GM23248 (cell line): Measurements from ENCODE around the gene NCOA4. TPM values are rescaled to one million over a fixed set of nuclear protein-coding genes. Genes with fewer than 3 reads are reported as not detected.
"Not testable (repeated sequence)": the region's sequence is repeated elsewhere in the genome, so short reads cannot be mapped to it uniquely, and the experiment has no call there.

Experiments used
- DNase-seq: peaks from one replicate; pipeline ENCODE4 v3.0.0-alpha.2; 2015
- H2AFZ ChIP-seq: fragments of 200-600 bp; sonication (generic); 2 replicates; pipeline ENCODE4 v1.6.1; 2016; ENCODE audit warnings: antibody characterized with exemption
- H3F3A ChIP-seq: fragments of 200-600 bp; sonication (generic); 2 replicates; pipeline ENCODE4 v1.6.1; 2016; ENCODE audit warnings: mild to moderate bottlenecking, antibody characterized with exemption, mixed run types; ENCODE audit not compliant: insufficient read depth
- H3K27ac ChIP-seq: fragments of 200-600 bp; sonication (generic); 2 replicates; pipeline ENCODE4 v1.5.1; 2016; ENCODE audit warnings: mild to moderate bottlenecking
- H3K27me3 ChIP-seq: fragments of 200-600 bp; sonication (generic); replicated peaks from 2 replicates; pipeline ENCODE4 v1.6.1; 2016; ENCODE audit warnings: mild to moderate bottlenecking; ENCODE audit not compliant: insufficient read depth
- H3K36me3 ChIP-seq: fragments of 200-600 bp; sonication (generic); 2 replicates; pipeline ENCODE4 v1.6.1; 2016; ENCODE audit warnings: low read depth, mild to moderate bottlenecking
- H3K4me1 ChIP-seq: fragments of 200-600 bp; sonication (generic); 2 replicates; pipeline ENCODE4 v1.6.1; 2016; ENCODE audit warnings: mild to moderate bottlenecking; ENCODE audit not compliant: insufficient read depth
- H3K4me2 ChIP-seq: fragments of 200-600 bp; sonication (generic); one replicate; pipeline ENCODE4 v1.6.1; 2016; ENCODE audit warnings: mild to moderate bottlenecking; ENCODE audit not compliant: unreplicated experiment
- H3K4me3 ChIP-seq: fragments of 200-600 bp; sonication (generic); 2 replicates; pipeline ENCODE4 v1.5.1; 2016; ENCODE audit warnings: mild to moderate bottlenecking
- H3K79me2 ChIP-seq: fragments of 200-600 bp; sonication (generic); 2 replicates; pipeline ENCODE4 v1.6.1; 2016; ENCODE audit warnings: mild to moderate bottlenecking; ENCODE audit not compliant: insufficient read depth
- H3K9ac ChIP-seq: fragments of 200-600 bp; sonication (generic); 2 replicates; pipeline ENCODE4 v1.6.1; 2016; ENCODE audit warnings: mild to moderate bottlenecking
- H3K9me2 ChIP-seq: fragments of 200-600 bp; sonication (generic); 2 replicates; pipeline ENCODE4 v1.6.1; 2016; ENCODE audit warnings: mixed run types, mild to moderate bottlenecking, moderate library complexity; ENCODE audit not compliant: insufficient read depth
- H3K9me3 ChIP-seq: fragments of 200-600 bp; sonication (generic); one replicate; pipeline ENCODE4 v1.6.1; 2017; ENCODE audit warnings: low read depth
- H4K20me1 ChIP-seq: fragments of 200-600 bp; sonication (generic); 2 replicates; pipeline ENCODE4 v1.6.0; 2016; ENCODE audit not compliant: insufficient read depth
- EZH2 ChIP-seq: fragments of 200-600 bp; sonication (generic); IDR thresholded peaks from 2 replicates; pipeline ENCODE4 v1.6.1; 2018; ENCODE audit warnings: antibody characterized with exemption, mild to moderate bottlenecking; ENCODE audit not compliant: insufficient read depth, poor library complexity, severe bottlenecking
- EZH2phosphoT487 ChIP-seq: fragments of 200-600 bp; sonication (generic); IDR thresholded peaks from 2 replicates; pipeline ENCODE4 v1.6.1; 2018; ENCODE audit warnings: antibody characterized with exemption, moderate library complexity, mild to moderate bottlenecking, low read depth; ENCODE audit not compliant: insufficient read depth
- WGBS, 2 experiments: methylation state at CpG; one replicate each; pipeline ENCODE4 v1.1.6; 2015 to 2017; ENCODE audit warnings: low lambda C conversion rate in 2 of 2, low coverage in 1 of 2; ENCODE audit errors: missing lambda C conversion rate in 2 of 2; 5-methylcytosine and 5-hydroxymethylcytosine counted together
- in situ Hi-C: fragments of 300-500 bp; cut with MboI; formaldehyde crosslinking; loops from 2 replicates; pipeline ENCODE4 v1.15.0; 2020
- polyA plus RNA-seq: library from polyadenylated mRNA; unstranded; fragments of >200 nt; fragmentation: Nextera tagmentation; extraction: Ambion mirVana; gene quantifications from 2 replicates; pipeline ENCODE4 v1.2.1, GENCODE V29; 2016
- total RNA-seq: library from RNA; depleted of rRNA; stranded (reverse); fragments of >200 nt; shearing (Covaris generic); gene quantifications from 2 replicates; pipeline ENCODE4 v1.2.3, GENCODE V29; 2014

The NCOA4 gene
- total and polyA plus RNA-seq, 2 experiments from 2014 or later, result 112 to 164 TPM

DNA sequence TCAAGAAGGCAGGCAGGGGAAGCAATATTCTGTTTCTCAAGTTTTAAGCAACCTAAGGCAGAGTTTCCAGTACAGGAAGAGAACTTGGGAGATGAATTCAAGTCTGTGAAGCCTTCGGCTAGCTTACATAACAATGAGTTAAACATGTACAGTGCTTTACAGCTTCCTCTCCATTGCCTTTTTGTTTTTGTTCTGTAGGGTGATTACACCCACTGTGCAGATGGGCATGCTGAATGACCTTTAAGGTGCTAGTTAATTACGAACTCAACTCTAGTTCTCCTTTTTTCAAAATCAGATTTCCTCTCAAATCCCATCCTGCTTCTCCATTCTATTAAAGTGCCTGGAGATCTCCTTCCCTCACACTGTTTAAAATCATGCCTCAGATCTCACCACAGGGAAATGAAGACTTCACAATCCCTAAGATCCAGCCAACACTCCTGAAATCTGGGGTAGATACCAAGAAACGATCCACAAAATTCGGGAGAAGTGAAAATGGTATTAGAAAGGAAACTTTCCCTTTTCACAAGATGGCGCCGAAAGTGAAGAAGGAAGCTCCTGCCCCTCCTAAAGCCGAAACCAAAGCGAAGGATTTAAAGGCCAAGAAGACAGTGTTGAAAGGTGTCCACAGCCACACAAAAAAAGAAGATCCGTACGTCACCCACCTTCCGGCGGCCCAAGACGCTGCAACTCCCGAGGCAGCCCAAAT is 32.5 kb upstream of the NCOA4 start:
- no peaks in the 10 kb centered on the region for H3K9me3 ChIP-seq
- H3K36me3 ChIP-seq, result no peaks in the 10 kb centered on the region
- no peaks in the 10 kb centered on the region for H3K79me2 ChIP-seq
- no peak overlapping the region for H3K4me2 ChIP-seq
- no peaks in the 10 kb centered on the region for H4K20me1 ChIP-seq
- H3K27me3 ChIP-seq, result no peaks in the 10 kb centered on the region; the same call in 1 of the 2 replicates
- no peaks in the 10 kb centered on the region for H3K9me2 ChIP-seq
- no peaks in the 10 kb centered on the region for H3F3A ChIP-seq
- no peak overlapping the region for H3K27ac ChIP-seq
- no peak for DNase-seq
- no peak overlapping the region for H3K9ac ChIP-seq
- in situ Hi-C loops, result no loop called here
- H2AFZ ChIP-seq, result no peak overlapping the region
- H3K4me3 ChIP-seq, result no peak overlapping the region
- 58 to 63% methylated on average over 14 of the region's 14 CpGs for WGBS, 2 experiments
- TF ChIP-seq EZH2phosphoT487, result no peak
- H3K4me1 ChIP-seq, result no peaks in the 10 kb centered on the region

DNA sequence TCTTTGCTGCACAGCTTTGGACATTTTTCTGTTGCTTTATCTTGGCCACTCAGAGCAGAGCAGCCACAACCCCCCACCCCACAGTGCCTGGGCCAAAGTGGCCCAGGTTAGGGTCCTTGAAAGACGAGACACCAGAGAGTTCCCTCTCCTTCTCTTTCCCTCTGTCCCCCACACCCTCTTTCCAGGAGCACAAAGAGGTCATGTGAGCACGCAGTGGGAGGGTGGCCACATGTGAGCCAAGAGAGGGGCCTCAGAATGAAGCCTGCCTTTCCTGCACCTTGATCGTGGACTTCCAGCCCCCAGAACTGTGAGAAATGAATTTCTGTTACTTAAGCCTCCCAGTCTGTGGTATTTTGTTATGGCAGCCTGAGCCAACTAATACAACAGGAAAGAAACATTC is 30.3 kb upstream of the NCOA4 start:
- Histone ChIP-seq H3K4me1 (no peaks in the 10 kb centered on the region), H3K9me2 (no peaks in the 10 kb centered on the region), H3K27ac (no peak overlapping the region), H3F3A (no peaks in the 10 kb centered on the region), H3K9ac (no peak overlapping the region), H3K27me3 (no peaks in the 10 kb centered on the region; the same call in 1 of the 2 replicates), H3K9me3 (no peaks in the 10 kb centered on the region), H3K36me3 (no peaks in the 10 kb centered on the region), H3K4me3 (no peak overlapping the region), H3K4me2 (no peak overlapping the region), H3K79me2 (no peaks in the 10 kb centered on the region), H2AFZ (no peak overlapping the region), H4K20me1 (no peaks in the 10 kb centered on the region)
- in situ Hi-C loops, result no loop called here
- DNase-seq, result no peak
- TF ChIP-seq EZH2phosphoT487 (no peak), EZH2 (no peak)
- WGBS, 2 experiments, result 29 to 35% methylated on average over 3 of the region's 3 CpGs

DNA sequence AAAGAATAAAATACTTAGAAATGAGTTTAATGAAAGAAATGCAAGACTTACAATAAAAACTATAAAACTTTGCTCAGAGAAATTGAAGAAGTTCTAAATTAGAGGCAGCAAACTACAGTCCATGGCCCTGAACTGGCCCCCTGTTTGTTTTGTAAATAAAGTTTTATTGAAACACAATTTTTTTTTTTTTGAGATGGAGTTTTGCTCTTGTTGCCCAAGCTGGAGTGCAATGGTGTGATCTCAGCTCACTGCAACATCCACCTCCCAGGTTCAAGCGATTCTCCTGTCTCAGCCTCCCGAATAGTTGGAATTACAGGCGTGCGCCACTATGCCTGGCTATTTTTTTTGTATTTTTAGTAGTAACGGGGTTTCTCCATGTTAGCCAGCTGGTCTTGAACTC is 27.5 kb upstream of the NCOA4 start:
- H3K27ac ChIP-seq, H3K36me3 ChIP-seq, H3F3A ChIP-seq, H3K9me2 ChIP-seq, H3K9me3 ChIP-seq, in situ Hi-C loops, H3K4me3 ChIP-seq, H4K20me1 ChIP-seq, H3K4me2 ChIP-seq, H3K27me3 ChIP-seq, H3K79me2 ChIP-seq, H2AFZ ChIP-seq, H3K9ac ChIP-seq, H3K4me1 ChIP-seq, DNase-seq: not testable (repeated sequence)
- WGBS, 2 experiments, result 71 to 82% methylated on average over 5 of the region's 5 CpGs

DNA sequence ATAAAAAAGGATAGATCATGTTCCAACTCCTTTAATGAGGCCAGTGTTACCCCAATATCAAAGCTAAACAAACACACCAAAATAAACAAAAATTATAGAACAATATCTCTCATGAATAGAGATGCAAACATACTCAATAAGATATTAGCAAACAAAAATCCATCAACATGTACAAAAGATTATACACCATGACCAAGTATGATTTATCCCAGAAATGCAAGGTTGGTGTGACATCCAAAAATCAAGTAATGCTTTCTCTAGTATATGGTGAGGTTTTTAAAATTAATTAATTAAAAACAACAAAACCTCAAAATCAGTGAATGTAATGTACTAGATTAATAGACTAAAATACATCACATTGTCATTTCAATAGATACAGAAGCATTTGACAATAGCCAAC is 26.6 kb upstream of the NCOA4 start:
- no peak for DNase-seq
- Histone ChIP-seq H3K4me1 (no peaks in the 10 kb centered on the region), H3K4me3 (no peak overlapping the region), H3K9ac (no peak overlapping the region), H3K36me3 (no peaks in the 10 kb centered on the region), H3K4me2 (no peak overlapping the region), H3F3A (no peaks in the 10 kb centered on the region), H3K9me2 (no peaks in the 10 kb centered on the region), H4K20me1 (no peaks in the 10 kb centered on the region), H3K27ac (no peak overlapping the region), H2AFZ (no peak overlapping the region), H3K27me3 (peaks cover 14% of the 10 kb centered on the region), H3K79me2 (no peaks in the 10 kb centered on the region), H3K9me3 (no peaks in the 10 kb centered on the region)
- no peak for TF ChIP-seq EZH2
- no peak for TF ChIP-seq EZH2phosphoT487
- in situ Hi-C loops, result no loop called here

DNA sequence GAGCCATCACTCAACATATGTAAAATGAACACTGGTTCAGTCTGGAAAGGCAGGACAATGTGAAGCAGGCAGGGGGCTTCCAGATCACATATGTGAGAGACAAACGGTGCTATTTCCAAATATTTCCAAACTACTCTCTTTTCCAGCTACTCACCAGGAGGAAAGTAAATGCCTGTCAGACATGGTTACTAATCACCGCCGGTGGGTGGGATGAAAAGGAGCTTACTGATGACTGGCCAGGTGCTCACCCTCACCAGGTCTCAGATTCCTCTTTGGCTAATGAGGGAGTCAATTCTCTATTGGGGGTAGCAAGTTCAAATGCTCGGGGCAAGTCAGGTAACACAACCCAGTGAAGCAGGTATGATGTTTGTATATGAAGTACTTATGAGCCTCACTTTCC is 25.3 kb upstream of the NCOA4 start:
- no peak for DNase-seq
- H3K9me3 ChIP-seq, result no peaks in the 10 kb centered on the region
- H3K36me3 ChIP-seq, result no peaks in the 10 kb centered on the region
- H3K4me2 ChIP-seq, result no peak overlapping the region
- no peaks in the 10 kb centered on the region for H3K9me2 ChIP-seq
- no peak overlapping the region for H3K27ac ChIP-seq
- H3K27me3 ChIP-seq, result peaks cover 22% of the 10 kb centered on the region
- no peak for TF ChIP-seq EZH2phosphoT487
- no peak for TF ChIP-seq EZH2
- H3K4me1 ChIP-seq, result no peaks in the 10 kb centered on the region
- no peak overlapping the region for H3K4me3 ChIP-seq
- no peaks in the 10 kb centered on the region for H4K20me1 ChIP-seq
- H2AFZ ChIP-seq, result no peak overlapping the region
- 59 to 63% methylated on average over 4 of the region's 4 CpGs for WGBS, 2 experiments
- in situ Hi-C loops, result no loop called here
- H3F3A ChIP-seq, result no peaks in the 10 kb centered on the region
- H3K79me2 ChIP-seq, result no peaks in the 10 kb centered on the region
- H3K9ac ChIP-seq, result no peak overlapping the region
